GM12891 (cell line): Measurements from ENCODE around the gene RRP7A.
"Not testable (repeated sequence)": the region's sequence is repeated elsewhere in the genome, so short reads cannot be mapped to it uniquely, and the experiment has no call there.

Source experiments
- POLR2A ChIP-seq: IDR thresholded peaks from 2 replicates; pipeline ENCODE4 v1.6.1; 2011; ENCODE audit warnings: low read depth, low read length, control low read depth
- POLR2AphosphoS5 ChIP-seq: IDR thresholded peaks from 2 replicates; pipeline ENCODE4 v1.6.1; 2011; ENCODE audit warnings: low read depth, low read length, control low read depth
- POU2F2 ChIP-seq: IDR thresholded peaks from 2 replicates; pipeline ENCODE4 v1.6.1; 2011; ENCODE audit warnings: low read depth, mild to moderate bottlenecking, control low read depth, low read length, moderate library complexity
- SPI1 ChIP-seq: IDR thresholded peaks from 2 replicates; pipeline ENCODE4 v1.6.1; 2011; ENCODE audit warnings: low read depth, low read length, control low read depth
- TAF1 ChIP-seq: IDR thresholded peaks from 2 replicates; pipeline ENCODE4 v1.6.1; 2011; ENCODE audit warnings: low read depth, low read length, control low read depth

GRCh38 chr22:42548126-42548525 is 28.5 kb upstream of the RRP7A start:
- not testable (repeated sequence) for TF ChIP-seq POLR2A, POLR2AphosphoS5, POU2F2, TAF1, SPI1
